Activated naive CD8-positive, alpha-beta T cell treated with anti-CD3 and anti-CD28 coated beads, Interleukin-2, amount 10 ng/mL, durations not matched to agents 7 days and 5 days (primary cell): Measurements from ENCODE around the gene TFDP2. TPM values are rescaled to one million over a fixed set of nuclear protein-coding genes. Genes with fewer than 3 reads are reported as not detected.

ENCODE experiments used
- ATAC-seq: fragments of 150-1000 bp; cut with Tn5 transposase; one replicate; pipeline ENCODE4 v1.10.0; 2021; ENCODE audit warnings: low read depth, moderate library complexity
- POLR2A ChIA-PET: fragments of 350-600 bp; sonication (Branson Sonifier 250); formaldehyde crosslinking; loops from one replicate; lab custom pipeline; 2021; ENCODE audit warnings: antibody characterized with exemption; lab: Charles Lee
- DNase-seq: peaks from one replicate; pipeline ENCODE4 v3.0.0; 2021
- H3K27ac Mint-ChIP-seq: one replicate; pipeline ENCODE4 v1.8.0; 2022; ENCODE audit warnings: mild to moderate bottlenecking, mixed read lengths
- H3K27me3 Mint-ChIP-seq: one replicate; pipeline ENCODE4 v1.8.0; 2022; ENCODE audit warnings: mild to moderate bottlenecking, moderate library complexity, mixed read lengths
- H3K36me3 Mint-ChIP-seq: one replicate; pipeline ENCODE4 v1.8.0; 2021; ENCODE audit warnings: mild to moderate bottlenecking, mixed read lengths
- H3K4me1 Mint-ChIP-seq: one replicate; pipeline ENCODE4 v1.8.0; 2021; ENCODE audit warnings: mixed read lengths
- H3K4me3 Mint-ChIP-seq: one replicate; pipeline ENCODE4 v1.8.0; 2022; ENCODE audit warnings: mild to moderate bottlenecking, moderate library complexity, mixed read lengths
- H3K9me3 Mint-ChIP-seq: one replicate; pipeline ENCODE4 v1.8.0; 2021; ENCODE audit warnings: mixed read lengths
- total RNA-seq, 2 experiments: library from RNA; stranded (reverse); gene quantifications; one replicate each; pipeline ENCODE4 v1.2.3, GENCODE V29; 2021

TFDP2 gene
- total RNA-seq, 2 experiments from 2014 or later, result 32.1 to 37.1 TPM

DNA sequence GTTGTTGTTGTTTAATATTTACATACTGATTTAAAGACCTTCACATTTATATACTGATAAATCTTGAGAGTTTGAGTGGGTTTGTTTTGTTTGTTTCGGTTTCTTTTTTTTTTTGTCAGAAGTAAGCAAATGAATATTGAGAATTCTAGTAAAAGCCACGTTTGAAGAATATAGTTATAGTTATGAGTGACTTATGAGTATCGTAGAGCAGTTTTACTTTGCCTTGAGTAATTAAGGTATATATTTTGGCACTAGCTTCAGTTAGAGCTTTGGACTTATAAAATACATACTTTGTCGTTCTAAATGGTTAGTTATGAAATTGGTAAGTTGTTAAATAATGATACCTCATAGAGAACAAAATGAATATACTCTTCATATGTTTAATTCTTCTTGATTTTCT is 245.1 kb downstream of the TFDP2 start:
- H3K36me3 Mint-ChIP-seq, result peaks cover 39% of the 10 kb centered on the region
- H3K27me3 Mint-ChIP-seq, result no peaks in the 10 kb centered on the region
- ATAC-seq (no peak), DNase-seq (no peak)
- peaks cover 6% of the 10 kb centered on the region for H3K9me3 Mint-ChIP-seq
- H3K27ac Mint-ChIP-seq, result no peak overlapping the region
- POLR2A ChIA-PET, result interaction anchor here (0.7 kb wide), 1 partner anchor 45 kb away, joined by 4 read pairs; no protein-coding TSS in a partner anchor
- no peak overlapping the region for H3K4me3 Mint-ChIP-seq
- H3K4me1 Mint-ChIP-seq, result peaks cover 9% of the 10 kb centered on the region

DNA sequence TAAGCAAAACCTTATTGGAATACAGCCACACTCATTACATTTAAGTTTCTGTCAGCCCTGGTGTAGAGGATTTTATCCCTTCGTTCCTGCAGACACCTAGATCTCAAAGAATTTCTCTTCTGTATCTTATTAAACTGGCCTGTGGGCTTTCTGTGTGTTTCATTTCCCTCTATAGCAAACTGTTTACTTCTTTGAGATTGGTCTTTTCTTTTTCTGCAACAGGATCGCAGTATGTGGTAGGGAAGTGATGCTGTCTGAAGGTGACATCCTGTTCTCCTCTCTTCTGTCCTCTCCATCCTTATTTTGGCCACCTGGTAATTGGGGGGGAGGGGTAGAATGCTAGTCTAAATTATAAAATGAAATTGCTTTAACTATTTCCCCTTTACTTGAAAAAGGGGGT is 247.4 kb downstream of the TFDP2 start:
- Mint-ChIP-seq H3K27ac (no peak overlapping the region), H3K36me3 (peaks cover 45% of the 10 kb centered on the region), H3K9me3 (peaks cover 11% of the 10 kb centered on the region), H3K4me1 (peaks cover 9% of the 10 kb centered on the region), H3K27me3 (no peaks in the 10 kb centered on the region), H3K4me3 (no peak overlapping the region)
- POLR2A ChIA-PET, result no interaction called here
- DNase-seq (no peak), ATAC-seq (no peak)

DNA sequence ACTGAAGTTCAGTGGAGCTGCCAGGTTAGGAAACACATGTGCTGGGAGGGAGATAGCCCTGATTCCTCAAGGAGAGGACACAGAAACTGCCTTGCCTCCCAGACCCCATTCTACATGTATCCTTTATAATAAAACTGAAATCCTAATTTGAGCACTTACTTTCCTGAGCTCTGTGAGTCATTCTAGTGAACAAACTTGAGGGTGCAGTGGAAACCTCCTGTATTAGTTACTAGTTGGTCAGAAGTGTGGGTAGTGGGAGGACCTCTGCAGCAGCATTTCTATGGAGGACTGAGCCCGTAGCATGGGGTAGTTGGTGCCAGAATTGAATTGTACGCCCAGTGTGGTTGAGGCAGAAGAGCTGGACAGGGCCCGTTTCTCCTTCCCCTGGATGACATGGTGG is 249.0 kb downstream of the TFDP2 start:
- peaks cover 11% of the 10 kb centered on the region for H3K9me3 Mint-ChIP-seq
- H3K4me3 Mint-ChIP-seq, result no peak overlapping the region
- H3K27ac Mint-ChIP-seq, result no peak overlapping the region
- ATAC-seq, result no peak
- POLR2A ChIA-PET, result no interaction called here
- no peaks in the 10 kb centered on the region for H3K27me3 Mint-ChIP-seq
- no peak for DNase-seq
- H3K4me1 Mint-ChIP-seq, result peaks cover 9% of the 10 kb centered on the region
- H3K36me3 Mint-ChIP-seq, result peaks cover 53% of the 10 kb centered on the region

DNA sequence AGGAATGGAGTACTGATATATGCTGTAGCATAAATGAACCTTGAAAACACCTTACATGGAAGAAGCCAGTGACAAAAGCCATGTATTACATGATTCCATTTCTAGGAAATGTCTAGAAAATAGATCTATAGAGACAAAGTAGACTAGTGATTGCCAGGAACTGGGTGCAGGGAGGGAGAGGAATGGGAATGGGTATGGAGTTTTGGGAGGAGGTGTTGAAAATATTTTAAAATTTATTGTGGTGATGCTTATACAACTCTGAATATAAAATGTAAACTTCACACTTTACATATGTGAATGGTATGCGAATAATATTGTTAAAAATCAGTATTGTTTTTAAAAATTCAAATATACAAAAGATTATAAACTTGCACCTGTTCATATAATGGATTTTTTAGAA is 250.4 kb downstream of the TFDP2 start:
- ATAC-seq (no peak), DNase-seq (no peak)
- Mint-ChIP-seq H3K4me1 (peaks cover 9% of the 10 kb centered on the region), H3K36me3 (peaks cover 49% of the 10 kb centered on the region), H3K27me3 (no peaks in the 10 kb centered on the region), H3K9me3 (peaks cover 11% of the 10 kb centered on the region), H3K4me3 (no peak overlapping the region), H3K27ac (no peak overlapping the region)
- POLR2A ChIA-PET, result no interaction called here

DNA sequence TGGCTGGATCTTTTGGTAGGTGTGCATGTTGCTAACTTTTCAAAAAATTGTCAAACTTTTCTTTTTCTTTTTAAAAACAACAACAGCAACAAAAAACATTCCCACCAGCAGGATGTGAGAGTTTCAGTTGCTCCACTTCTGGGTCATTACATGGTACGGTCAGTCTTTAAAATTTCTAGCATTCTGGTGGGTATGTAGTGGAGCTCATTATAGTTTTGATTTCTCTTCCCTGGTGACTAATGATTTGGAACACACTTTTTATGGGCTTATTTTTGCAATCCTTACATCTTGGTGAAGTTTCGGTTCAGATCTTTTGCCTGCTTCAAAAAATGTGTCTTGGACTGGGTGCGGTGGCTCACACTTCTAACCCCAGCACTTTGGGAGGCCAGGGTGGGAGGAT is 253.6 kb downstream of the TFDP2 start:
- POLR2A ChIA-PET, result interaction anchor here (1.7 kb wide), 1 partner anchor 19 kb away, joined by 3 read pairs; the partner anchor contains the start of gene ATP1B3
- peaks cover 8% of the 10 kb centered on the region for H3K9me3 Mint-ChIP-seq
- H3K4me3 Mint-ChIP-seq, result no peak overlapping the region
- no peak overlapping the region for H3K27ac Mint-ChIP-seq
- DNase-seq, result no peak
- peaks cover 46% of the 10 kb centered on the region for H3K36me3 Mint-ChIP-seq
- H3K27me3 Mint-ChIP-seq, result no peaks in the 10 kb centered on the region
- peaks cover 5% of the 10 kb centered on the region for H3K4me1 Mint-ChIP-seq
- no peak for ATAC-seq

DNA sequence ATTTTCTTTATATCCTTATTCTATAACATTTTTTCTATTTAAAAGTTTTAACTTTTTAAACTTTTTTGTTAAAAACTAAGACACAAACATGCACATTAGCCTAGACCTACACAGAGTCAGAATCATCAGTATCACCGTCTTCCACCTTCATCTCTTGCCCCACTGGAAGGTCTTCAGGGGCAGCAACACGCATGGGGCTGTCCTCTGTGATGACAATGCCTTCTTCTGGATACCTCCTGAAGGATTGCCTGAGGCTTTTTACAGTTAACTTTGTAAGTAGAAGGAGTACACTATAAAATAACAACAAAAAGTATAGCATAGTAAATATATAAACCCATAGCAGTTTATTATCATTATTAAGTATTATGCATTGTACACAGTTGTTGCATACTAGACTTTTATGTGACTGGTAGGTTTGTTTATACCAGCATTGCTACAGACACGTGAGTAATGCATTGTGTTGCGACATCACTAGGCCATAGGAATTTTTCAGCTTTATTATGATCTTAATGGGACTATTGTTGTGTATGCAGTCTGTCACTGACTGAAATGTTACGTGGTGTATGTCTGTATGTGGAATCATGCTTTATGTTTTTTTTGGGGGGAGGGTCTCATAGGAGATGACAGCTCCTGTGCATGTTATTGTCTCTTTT is 254.7 kb downstream of the TFDP2 start:
- Mint-ChIP-seq H3K27me3 (no peaks in the 10 kb centered on the region), H3K27ac (no peak overlapping the region), H3K9me3 (peaks cover 5% of the 10 kb centered on the region), H3K4me3 (no peak overlapping the region), H3K36me3 (peaks cover 39% of the 10 kb centered on the region), H3K4me1 (peaks cover 5% of the 10 kb centered on the region)
- ATAC-seq (no peak), DNase-seq (no peak)
- POLR2A ChIA-PET, result interaction anchor here (1.1 kb wide), 1 partner anchor 156 kb away, joined by 3 read pairs; the partner anchor contains the start of gene RNF7

Other genes with a start within 250 kb of the TFDP2 start
- gene GK5, start 76.0 kb upstream of the TFDP2 start, total RNA-seq, result 10 to 100 TPM; 14.2 to 17.0 TPM